ENCODE data around the gene RRP1. TPM values are rescaled to one million over a fixed set of nuclear protein-coding genes. Genes with fewer than 3 reads are reported as not detected.
A peak's percentile ranks its signal among the peaks of the same experiment; 100 is the strongest.

Gene RRP1
- polyA plus RNA-seq, 3 donors: 26.6 to 28.0 (median 26.8) TPM

DNA sequence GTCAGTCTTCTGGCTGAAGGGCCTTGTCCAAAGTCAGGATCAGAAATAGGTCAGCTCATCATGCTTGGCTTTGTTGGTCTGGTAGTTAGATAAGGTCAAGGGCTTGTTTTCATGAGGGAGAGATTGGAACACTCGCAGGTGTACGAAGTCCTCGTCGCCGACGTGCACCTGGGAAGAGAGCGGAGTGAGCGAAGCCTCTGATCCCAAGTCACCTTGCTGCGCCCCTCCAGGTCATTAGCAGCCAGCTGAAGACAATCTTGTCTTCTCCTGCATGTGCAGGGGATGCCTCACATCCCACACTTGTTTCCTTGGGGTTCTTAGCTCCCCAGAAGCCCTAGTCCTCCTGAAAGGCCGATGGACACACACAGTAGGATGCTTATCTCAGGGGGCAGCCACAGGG, 15.2 kb upstream of the RRP1 start:
- no peak for DNase-seq (ENCODE audit: low read depth in 3 of 3, low spot score in 2 of 3)

DNA sequence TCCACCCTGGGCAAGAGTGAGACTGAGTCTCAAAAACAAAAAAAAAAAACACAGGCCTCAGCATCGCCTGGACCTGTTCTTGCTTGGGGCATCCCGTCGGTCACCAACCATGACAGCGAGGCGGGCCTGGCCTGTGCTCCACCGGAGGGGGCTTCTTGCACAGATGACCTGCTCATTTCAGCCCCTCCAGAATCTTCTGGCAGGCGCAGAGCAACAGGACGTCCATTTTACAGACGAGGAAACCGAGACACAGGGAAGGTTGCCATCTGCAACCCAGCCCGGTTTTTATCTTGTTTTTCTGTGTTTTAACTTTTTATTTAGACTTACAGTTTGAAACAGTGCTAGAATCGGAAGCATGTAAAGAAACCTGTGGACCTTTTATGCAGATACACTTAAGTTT, 14.2 kb upstream of the RRP1 start:
- no peak for DNase-seq (ENCODE audit: low read depth in 3 of 3, low spot score in 2 of 3)

DNA sequence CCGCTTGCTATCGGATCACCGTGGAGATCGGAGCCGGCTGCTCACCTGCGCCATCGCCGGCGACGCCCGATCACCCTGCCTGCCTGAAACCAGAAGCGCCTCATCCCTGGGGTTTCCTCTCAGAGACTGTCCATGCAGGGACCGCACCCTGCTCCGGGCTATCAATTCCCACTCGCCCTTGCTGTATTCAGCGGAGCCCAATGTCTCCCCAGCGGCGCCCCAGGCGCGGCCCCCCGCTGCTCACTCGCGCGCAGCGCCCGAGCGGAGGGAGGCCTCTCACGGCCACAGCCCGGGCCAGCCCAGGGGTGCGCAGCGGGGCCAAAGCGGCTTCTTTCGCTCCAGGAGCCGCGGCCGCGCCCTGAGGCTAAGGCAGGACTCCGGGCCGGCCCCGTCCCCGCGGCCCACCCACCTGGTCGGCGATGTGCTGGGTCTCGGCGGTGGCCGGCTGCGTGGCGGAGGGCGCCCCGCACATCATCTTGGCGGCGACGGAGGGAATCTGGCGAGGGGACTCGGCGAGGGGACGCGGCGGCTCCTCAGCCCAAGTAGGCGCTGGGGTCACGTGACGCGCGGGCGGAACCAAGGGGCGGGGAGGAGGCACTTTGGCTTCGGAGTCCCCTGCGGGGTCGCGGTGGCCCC, 13.5 kb upstream of the RRP1 start, which contains the start of gene CSTB:
CSTB (minus strand) TSS at position 514 of the 636 bp plus-strand sequence; CDS start at position 475, 39 bp downstream.
- DNase-seq (ENCODE audit: low read depth in 3 of 3, low spot score in 2 of 3): peak; percentile 25 to 65 (median 47)

DNA sequence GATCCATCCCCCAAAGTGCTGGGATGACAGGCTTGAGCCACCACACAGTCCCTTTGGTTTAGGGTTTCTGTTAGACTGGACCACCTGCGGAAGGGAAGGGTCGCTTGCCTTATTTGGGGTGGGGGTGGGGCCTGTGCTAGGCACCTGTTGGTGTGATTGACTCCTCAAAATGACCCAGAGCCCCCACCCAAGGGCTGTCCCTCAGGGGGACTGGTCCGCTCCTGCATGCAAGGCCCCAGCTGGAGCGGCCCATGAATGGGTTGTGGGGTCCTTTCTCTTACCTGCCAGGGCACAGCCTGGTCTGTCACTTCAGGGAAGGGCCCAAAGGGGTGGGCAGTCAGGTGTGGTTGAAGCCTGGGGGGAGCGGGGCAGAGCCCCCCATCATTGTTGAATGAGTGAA, 11.4 kb upstream of the RRP1 start:
- no peak for DNase-seq (ENCODE audit: low read depth in 3 of 3, low spot score in 2 of 3)

DNA sequence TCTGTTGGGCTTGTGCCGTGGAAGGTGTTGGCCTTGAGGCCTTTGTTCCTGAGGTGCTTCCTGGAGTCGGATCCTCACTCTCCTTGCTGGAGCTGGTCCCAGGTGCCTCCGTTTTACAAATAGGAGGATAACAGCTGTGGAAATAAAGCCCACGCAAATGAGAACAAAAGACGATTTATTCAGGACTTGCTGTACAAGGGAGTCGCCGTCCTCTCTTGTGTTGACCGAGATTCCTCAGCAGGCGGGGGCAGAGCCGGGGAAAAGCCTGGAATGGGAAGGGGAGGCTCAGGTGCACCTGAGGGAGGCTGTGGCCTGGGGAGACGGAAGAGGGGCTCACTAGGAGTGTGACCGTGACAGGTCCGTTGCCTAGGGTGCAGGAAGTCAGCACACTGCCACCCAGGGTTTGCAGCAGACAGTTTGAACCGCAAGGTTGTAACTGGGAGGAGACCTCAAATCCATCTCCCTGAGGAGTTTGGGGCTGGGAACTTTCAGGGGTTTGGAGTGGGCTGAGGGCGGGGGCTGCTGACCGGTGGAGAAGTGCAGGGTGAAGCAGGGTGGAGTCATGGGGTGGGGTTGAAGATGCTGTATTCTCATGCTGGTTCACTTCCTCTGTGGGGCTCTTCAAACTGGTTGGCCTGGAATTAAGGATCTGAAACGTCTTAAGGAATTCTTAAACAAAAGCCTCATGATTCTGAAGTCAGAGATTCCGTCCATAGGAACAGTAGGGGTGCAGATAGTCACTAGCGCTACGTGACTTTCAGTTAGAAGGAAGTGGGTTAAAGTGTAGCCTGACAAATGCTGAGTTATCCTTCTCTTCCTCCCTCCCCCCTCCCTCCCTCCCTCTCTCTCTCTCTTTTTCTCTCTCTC, 10.7 kb upstream of the RRP1 start:
- DNase-seq (ENCODE audit: low read depth in 3 of 3, low spot score in 2 of 3): no peak

GRCh38 chr21:43779660-43780059, 9.7 kb upstream of the RRP1 start:
- DNase-seq (ENCODE audit: low read depth in 3 of 3, low spot score in 2 of 3): no peak

DNA sequence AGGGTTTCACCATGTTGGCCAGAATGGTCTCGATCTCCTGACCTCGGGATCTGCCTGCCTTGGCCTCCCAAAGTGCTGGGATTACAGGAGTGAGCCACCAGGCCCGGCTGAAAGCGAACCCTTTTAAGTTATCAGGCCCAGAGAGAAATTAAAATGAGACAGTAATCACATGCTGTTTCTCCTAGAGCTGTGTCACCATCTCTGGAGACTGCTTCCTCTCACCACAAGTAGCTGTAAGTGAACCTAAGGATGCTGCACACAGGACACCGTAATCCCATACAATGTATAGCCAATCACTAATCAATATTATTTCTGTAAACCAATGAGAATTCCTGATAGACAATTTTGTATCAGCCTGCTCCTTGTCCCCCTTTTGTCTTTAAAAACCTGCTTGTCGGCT, 7.5 kb upstream of the RRP1 start:
- DNase-seq (ENCODE audit: low read depth in 3 of 3, low spot score in 2 of 3): no peak

DNA sequence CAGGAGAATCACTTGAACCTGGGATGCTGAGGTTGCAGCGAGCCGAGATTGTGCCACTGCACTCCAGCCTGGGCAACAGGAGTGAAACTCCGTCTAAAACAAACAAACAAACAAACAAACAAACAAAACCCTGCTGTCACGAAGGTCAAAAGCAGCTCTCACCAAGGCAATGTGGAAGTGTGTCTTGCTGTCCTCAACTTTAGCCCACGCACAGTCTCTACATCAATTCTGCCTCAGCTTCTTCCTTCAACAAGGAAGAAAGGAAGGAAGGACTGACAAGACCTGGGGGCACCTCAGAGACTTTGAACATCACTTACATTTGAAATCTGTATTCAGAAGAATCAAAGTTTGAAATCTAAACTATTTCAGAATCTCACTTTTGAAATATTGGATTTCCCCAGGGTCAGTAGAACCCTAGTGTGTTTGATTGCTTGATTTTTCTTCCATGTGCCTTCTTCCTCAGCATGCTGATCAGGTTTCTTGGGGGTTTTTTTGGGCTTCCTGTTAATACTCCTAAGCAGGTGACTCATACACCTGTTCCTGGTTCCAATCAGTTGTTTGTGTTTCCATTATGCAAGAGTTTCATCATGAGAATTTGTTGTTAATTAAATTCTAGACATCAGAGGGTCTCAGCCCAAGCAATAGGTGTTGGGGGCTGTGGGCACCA, 6.8 kb upstream of the RRP1 start:
- DNase-seq (ENCODE audit: low read depth in 3 of 3, low spot score in 2 of 3): no peak

DNA sequence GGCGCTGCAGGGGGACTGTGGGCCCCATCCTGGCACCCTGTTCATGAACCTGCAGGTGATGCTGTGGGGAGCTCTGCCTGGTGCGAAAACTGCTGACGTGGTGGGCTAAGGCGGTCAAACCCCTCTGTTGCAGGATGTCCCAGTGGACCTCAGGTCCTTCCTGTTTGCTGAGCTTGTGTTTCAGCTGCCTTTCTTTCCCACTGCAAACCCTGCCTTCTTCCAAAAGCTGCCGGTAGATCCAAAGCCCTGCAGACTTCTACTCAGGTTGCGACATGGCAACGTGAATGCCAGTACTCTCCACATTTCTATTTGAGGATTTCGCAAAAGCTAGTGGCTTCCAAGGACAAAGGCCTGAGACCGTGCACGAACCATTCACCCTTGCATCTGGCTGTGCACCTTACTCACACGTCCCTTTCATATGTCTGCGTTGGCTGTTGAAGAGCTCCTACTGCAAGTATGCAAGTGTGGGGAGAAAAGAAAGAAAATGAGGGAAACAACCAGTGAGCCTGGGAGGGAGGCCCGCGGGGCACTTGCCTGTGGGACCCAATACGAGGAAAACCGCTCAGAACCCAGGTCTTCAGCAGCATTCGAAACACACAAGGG, 6.2 kb upstream of the RRP1 start:
- DNase-seq (ENCODE audit: low read depth in 3 of 3, low spot score in 2 of 3): no peak

GRCh38 chr21:43785134-43785533, 4.2 kb upstream of the RRP1 start:
- DNase-seq (ENCODE audit: low read depth in 3 of 3, low spot score in 2 of 3): no peak

DNA sequence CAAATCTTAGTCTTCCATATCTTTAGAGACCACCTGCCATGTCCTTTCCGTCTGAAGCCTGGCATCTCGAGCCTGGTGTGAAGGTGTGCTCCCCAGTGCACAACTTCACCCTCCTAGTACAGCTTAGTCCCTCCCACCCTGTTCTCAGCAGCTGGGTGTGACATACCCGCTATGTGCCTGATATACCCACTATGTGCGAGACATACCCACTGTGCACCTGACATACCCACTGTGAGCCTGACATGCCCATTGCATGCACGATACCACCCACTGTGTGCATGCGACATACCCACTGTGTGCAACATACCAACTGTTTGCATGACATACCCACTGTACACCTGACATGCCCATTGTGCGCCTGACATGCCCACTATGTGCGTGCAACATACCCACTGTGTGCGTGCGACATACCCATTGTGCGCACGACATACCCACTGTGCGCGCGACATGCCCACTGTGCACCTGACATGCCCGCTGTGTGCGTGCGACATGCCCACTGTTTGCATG, 3.0 kb upstream of the RRP1 start:
- DNase-seq (ENCODE audit: low read depth in 3 of 3, low spot score in 2 of 3): no peak

GRCh38 chr21:43786807-43787440, 2.5 kb upstream of the RRP1 start:
- no peak for DNase-seq (ENCODE audit: low read depth in 3 of 3, low spot score in 2 of 3)

GRCh38 chr21:43790010-43790524, 690 bp downstream of the RRP1 start:
- DNase-seq (ENCODE audit: low read depth in 3 of 3, low spot score in 2 of 3): no peak

- DNase-seq (ENCODE audit: low read depth in 3 of 3, low spot score in 2 of 3): no peak
Observed at GRCh38 chr21:43792406-43792805, 3.0 kb downstream of the RRP1 start.

- no peak for DNase-seq (ENCODE audit: low read depth in 3 of 3, low spot score in 2 of 3)
Observed at GRCh38 chr21:43793243-43793642, 3.9 kb downstream of the RRP1 start.

- no peak for DNase-seq (ENCODE audit: low read depth in 3 of 3, low spot score in 2 of 3)
Observed at GRCh38 chr21:43794311-43794710, 4.9 kb downstream of the RRP1 start.

GRCh38 chr21:43794857-43795256, 5.5 kb downstream of the RRP1 start:
- DNase-seq (ENCODE audit: low read depth in 3 of 3, low spot score in 2 of 3): no peak

DNA sequence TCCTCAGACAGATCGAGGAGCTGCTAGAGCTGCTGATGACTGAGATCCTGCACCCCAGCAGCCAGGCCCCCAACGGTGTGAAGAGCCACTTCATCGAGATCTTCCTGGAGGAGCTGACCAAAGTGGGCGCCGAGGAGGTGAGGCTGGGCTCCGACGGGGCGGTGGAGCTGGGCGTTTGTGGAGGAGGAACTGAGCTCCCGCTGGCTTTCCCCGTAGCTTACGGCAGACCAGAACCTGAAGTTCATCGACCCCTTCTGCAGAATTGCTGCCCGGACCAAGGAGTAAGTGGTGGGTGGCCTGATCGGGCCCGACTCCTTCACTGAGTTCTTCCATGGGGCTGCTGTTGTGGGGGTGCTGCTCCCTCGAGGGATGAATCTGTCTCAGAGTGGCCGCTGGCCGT, 8.0 kb downstream of the RRP1 start:
- DNase-seq (ENCODE audit: low read depth in 3 of 3, low spot score in 2 of 3): no peak

- no peak for DNase-seq (ENCODE audit: low read depth in 3 of 3, low spot score in 2 of 3)
Observed at GRCh38 chr21:43797925-43798715, 8.7 kb downstream of the RRP1 start.

Data from right renal cortex interstitium (tissue), 3 donors.